A673 (cell line): ENCODE results near the gene ABCB4.

Source experiments
- CTCF ChIP-seq: fragments of 300-800, 200-600 bp; sonication (generic); conservative IDR thresholded peaks from 2 replicates; pipeline ENCODE4 v1.5.1; 2017; ENCODE audit warnings: low read depth, mild to moderate bottlenecking, antibody characterized with exemption, low read length, moderate library complexity, mixed read lengths
- EZH2 ChIP-seq: fragments of 200-600 bp; sonication (generic); IDR thresholded peaks from 2 replicates; pipeline ENCODE4 v1.6.1; 2017; ENCODE audit warnings: borderline replicate concordance, low read depth, mild to moderate bottlenecking, mixed read lengths, antibody characterized with exemption, low read length; ENCODE audit not compliant: poor library complexity, severe bottlenecking

GRCh38 chr7:87507446-87507845, 32.0 kb upstream of the ABCB4 start:
- no peak for TF ChIP-seq CTCF
- no peak for TF ChIP-seq EZH2
